Measurements from ENCODE around the gene HPGDS. TPM values are rescaled to one million over a fixed set of nuclear protein-coding genes. Genes with fewer than 3 reads are reported as not detected.

Gene HPGDS
- total RNA-seq, 2 donors from 2014 or later, result not detected

GRCh38 chr4:94253036-94253435, 89.6 kb downstream of the HPGDS start:
- no peaks in the 10 kb centered on the region for H3K9me3 Mint-ChIP-seq
- TF ChIP-seq CTCF (conservative IDR thresholded peaks at IDR 0.05), result no peak
- Histone ChIP-seq H3K36me3 (ENCODE audit: control insufficient read depth, insufficient read depth, low read length) (peaks cover 92% of the 10 kb centered on the region), H3K9me3 (ENCODE audit: control insufficient read depth, low read length) (no peaks in the 10 kb centered on the region), H3K4me1 (ENCODE audit: control insufficient read depth, insufficient read depth, low read length) (no peaks in the 10 kb centered on the region), H3K4me3 (ENCODE audit: low read length) (no peak overlapping the region), H3K27me3 (ENCODE audit: control insufficient read depth, insufficient read depth, low read length, poor library complexity, severe bottlenecking) (no peaks in the 10 kb centered on the region), H3K9ac (ENCODE audit: extremely low read depth, low read length, poor library complexity, severe bottlenecking) (no peak overlapping the region), H3K27ac (ENCODE audit: low read depth, low read length) (no peak overlapping the region)
- H3K36me3 Mint-ChIP-seq (ENCODE audit: low read depth), result peaks cover 59% of the 10 kb centered on the region
- no peak for DNase-seq
- no peak overlapping the region for H3K4me3 Mint-ChIP-seq
- H3K27ac Mint-ChIP-seq, result no peak overlapping the region
- H3K27me3 Mint-ChIP-seq (ENCODE audit: insufficient read depth), result no peaks in the 10 kb centered on the region
- 96 to 100% methylated on average over 2 to 3 of the region's 3 CpGs for WGBS, 2 experiments (ENCODE audit: insufficient coverage in 1 of 2, insufficient read length in 1 of 2)
- H3K4me1 Mint-ChIP-seq, result peaks cover 2% of the 10 kb centered on the region

GRCh38 chr4:94251094-94251493, 91.5 kb downstream of the HPGDS start:
- Histone ChIP-seq H3K4me3 (ENCODE audit: low read length) (no peak overlapping the region), H3K4me1 (ENCODE audit: control insufficient read depth, insufficient read depth, low read length) (no peaks in the 10 kb centered on the region), H3K9me3 (ENCODE audit: control insufficient read depth, low read length) (no peaks in the 10 kb centered on the region), H3K9ac (ENCODE audit: extremely low read depth, low read length, poor library complexity, severe bottlenecking) (no peak overlapping the region), H3K27me3 (ENCODE audit: control insufficient read depth, insufficient read depth, low read length, poor library complexity, severe bottlenecking) (no peaks in the 10 kb centered on the region), H3K36me3 (ENCODE audit: control insufficient read depth, insufficient read depth, low read length) (peaks cover 93% of the 10 kb centered on the region), H3K27ac (ENCODE audit: low read depth, low read length) (no peak overlapping the region)
- H3K27ac Mint-ChIP-seq, result no peak overlapping the region
- no peak for DNase-seq
- TF ChIP-seq CTCF (conservative IDR thresholded peaks at IDR 0.05), result no peak
- H3K4me1 Mint-ChIP-seq, result peaks cover 2% of the 10 kb centered on the region
- H3K27me3 Mint-ChIP-seq (ENCODE audit: insufficient read depth), result no peaks in the 10 kb centered on the region
- H3K9me3 Mint-ChIP-seq, result no peaks in the 10 kb centered on the region
- no peak overlapping the region for H3K4me3 Mint-ChIP-seq
- H3K36me3 Mint-ChIP-seq (ENCODE audit: low read depth), result peaks cover 66% of the 10 kb centered on the region

Other genes with a start within 250 kb of the HPGDS start
- gene SMARCAD1, start 135.0 kb downstream of the HPGDS start, total RNA-seq, result 10 to 100 TPM; 67.1 to 85.5 TPM
- gene PDLIM5, start 109.1 kb upstream of the HPGDS start, total RNA-seq, result 100 to 1,000 TPM in 1 of 2 donors, 10 to 100 TPM in 1; 91.0 to 149 TPM

All from endodermal cell (in vitro differentiated cells).